Caco-2 (cell line): Measurements from ENCODE around the gene MAML1. TPM values are rescaled to one million over a fixed set of nuclear protein-coding genes. Genes with fewer than 3 reads are reported as not detected.

Source experiments
- BruUV-seq: library from RNA; stranded (reverse); fragments of 400-500 nt; replicated peaks from 2 replicates; lab custom pipeline; 2021; lab: Mats Ljungman, UMichigan
- CTCF ChIA-PET: fragments of 300-600 bp; sonication (Branson Sonifier 250); formaldehyde crosslinking; loops from one replicate; lab custom pipeline; 2022; ENCODE audit warnings: antibody characterized with exemption; lab: Charles Lee
- POLR2A ChIA-PET: fragments of 300-600 bp; sonication (Branson Sonifier 250); formaldehyde crosslinking; loops from one replicate; lab custom pipeline; 2022; ENCODE audit warnings: antibody characterized with exemption; lab: Charles Lee
- DNase-seq, 2 experiments: peaks; one replicate each; pipeline versions ENCODE4 v3.0.0 to v3.0.0-alpha.2; 2020 to 2022
- H3K27me3 ChIP-seq: replicated peaks from 2 replicates; pipeline ENCODE4 v1.6.0; 2011; ENCODE audit warnings: low read length; ENCODE audit not compliant: control insufficient read depth, insufficient read depth
- H3K36me3 ChIP-seq: 2 replicates; pipeline ENCODE4 v1.5.1; 2011; ENCODE audit warnings: low read length; ENCODE audit not compliant: control insufficient read depth, insufficient read depth
- H3K4me1 ChIP-seq: fragments of 250-450 bp; sonication (Bioruptor Pico); 2 replicates; pipeline ENCODE4 v1.5.1; 2020; ENCODE audit warnings: mild to moderate bottlenecking
- H3K4me3 ChIP-seq: 2 replicates; pipeline ENCODE4 v1.5.1; 2011; ENCODE audit warnings: low read depth, mild to moderate bottlenecking, control low read depth, low read length
- H3K9me3 ChIP-seq: fragments of 250-450 bp; sonication (Bioruptor Pico); 2 replicates; pipeline ENCODE4 v1.5.1; 2020; ENCODE audit warnings: mild to moderate bottlenecking, moderate library complexity
- H3K27ac Mint-ChIP-seq: one replicate; pipeline ENCODE4 v1.8.0; 2022; ENCODE audit warnings: mixed read lengths; ENCODE audit not compliant: unreplicated experiment
- H3K27me3 Mint-ChIP-seq: one replicate; pipeline ENCODE4 v1.8.0; 2022; ENCODE audit warnings: mixed read lengths; ENCODE audit not compliant: insufficient read depth, unreplicated experiment
- H3K36me3 Mint-ChIP-seq: one replicate; pipeline ENCODE4 v1.8.0; 2022; ENCODE audit warnings: mild to moderate bottlenecking, mixed read lengths; ENCODE audit not compliant: insufficient read depth, unreplicated experiment
- H3K4me1 Mint-ChIP-seq: one replicate; pipeline ENCODE4 v1.8.0; 2022; ENCODE audit warnings: low read depth, mixed read lengths; ENCODE audit not compliant: unreplicated experiment
- H3K4me3 Mint-ChIP-seq: one replicate; pipeline ENCODE4 v1.8.0; 2022; ENCODE audit warnings: mild to moderate bottlenecking, moderate library complexity, mixed read lengths; ENCODE audit not compliant: unreplicated experiment
- H3K9me3 Mint-ChIP-seq: one replicate; pipeline ENCODE4 v1.8.0; 2022; ENCODE audit warnings: mixed read lengths; ENCODE audit not compliant: unreplicated experiment
- intact Hi-C: fragments of 100-400 bp; cut with micrococcal nuclease; formaldehyde crosslinking; loops from one replicate; pipeline ENCODE4 v1.10.0; 2022; ENCODE audit not compliant: unreplicated experiment
- total RNA-seq: library from RNA; stranded (reverse); gene quantifications from 2 replicates; pipeline ENCODE4 v1.2.3, GENCODE V29; 2022
- TF ChIP-seq, protein P1 (sequence below), 2 experiments: fragments of 200-600 bp in 1 of 2; IDR thresholded peaks; 1 replicate in 1 of 2; 2 replicates in 1 of 2; pipeline versions ENCODE4 v1.5.1 to v1.8.0; 2011 to 2022; ENCODE audit warnings: antibody characterized with exemption in 1 of 2, control low read depth in 1 of 2, inconsistent platforms in 1 of 2, low read depth in 1 of 2, low read length in 1 of 2, mild to moderate bottlenecking in 1 of 2, moderate library complexity in 1 of 2; ENCODE audit not compliant: insufficient read depth in 1 of 2, severe bottlenecking in 1 of 2, unreplicated experiment in 1 of 2

The MAML1 gene
- total RNA-seq, 1 experiment from 2014 or later: 41.3 TPM

- TF ChIP-seq, protein P1, sequence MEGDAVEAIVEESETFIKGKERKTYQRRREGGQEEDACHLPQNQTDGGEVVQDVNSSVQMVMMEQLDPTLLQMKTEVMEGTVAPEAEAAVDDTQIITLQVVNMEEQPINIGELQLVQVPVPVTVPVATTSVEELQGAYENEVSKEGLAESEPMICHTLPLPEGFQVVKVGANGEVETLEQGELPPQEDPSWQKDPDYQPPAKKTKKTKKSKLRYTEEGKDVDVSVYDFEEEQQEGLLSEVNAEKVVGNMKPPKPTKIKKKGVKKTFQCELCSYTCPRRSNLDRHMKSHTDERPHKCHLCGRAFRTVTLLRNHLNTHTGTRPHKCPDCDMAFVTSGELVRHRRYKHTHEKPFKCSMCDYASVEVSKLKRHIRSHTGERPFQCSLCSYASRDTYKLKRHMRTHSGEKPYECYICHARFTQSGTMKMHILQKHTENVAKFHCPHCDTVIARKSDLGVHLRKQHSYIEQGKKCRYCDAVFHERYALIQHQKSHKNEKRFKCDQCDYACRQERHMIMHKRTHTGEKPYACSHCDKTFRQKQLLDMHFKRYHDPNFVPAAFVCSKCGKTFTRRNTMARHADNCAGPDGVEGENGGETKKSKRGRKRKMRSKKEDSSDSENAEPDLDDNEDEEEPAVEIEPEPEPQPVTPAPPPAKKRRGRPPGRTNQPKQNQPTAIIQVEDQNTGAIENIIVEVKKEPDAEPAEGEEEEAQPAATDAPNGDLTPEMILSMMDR (IDR thresholded peaks at IDR 0.05; ENCODE audit: insufficient read depth in 1 of 2, low read depth in 1 of 2, low read length in 1 of 2, severe bottlenecking in 1 of 2, unreplicated experiment in 1 of 2): no peak
- no peak for DNase-seq
- Mint-ChIP-seq H3K4me1 (no peaks in the 10 kb centered on the region), H3K27me3 (no peaks in the 10 kb centered on the region), H3K36me3 (peaks cover 53% of the 10 kb centered on the region), H3K4me3 (no peak overlapping the region), H3K27ac (no peak overlapping the region), H3K9me3 (no peaks in the 10 kb centered on the region)
- no TSS peak for BruUV-seq
- CTCF ChIA-PET: interaction anchor here (1.1 kb wide), 1 partner anchor 17 kb away, joined by 3 read pairs; no protein-coding TSS in a partner anchor
- Histone ChIP-seq H3K4me3 (no peak overlapping the region), H3K36me3 (no peaks in the 10 kb centered on the region; the same call in 1 of the 2 replicates), H3K27me3 (no peaks in the 10 kb centered on the region), H3K9me3 (no peaks in the 10 kb centered on the region), H3K4me1 (no peaks in the 10 kb centered on the region)
- POLR2A ChIA-PET: no interaction called here
- intact Hi-C loops: no loop called here
These were observed 47.7 kb downstream of the MAML1 start for GRCh38 chr5:179780362-179780761.

DNA sequence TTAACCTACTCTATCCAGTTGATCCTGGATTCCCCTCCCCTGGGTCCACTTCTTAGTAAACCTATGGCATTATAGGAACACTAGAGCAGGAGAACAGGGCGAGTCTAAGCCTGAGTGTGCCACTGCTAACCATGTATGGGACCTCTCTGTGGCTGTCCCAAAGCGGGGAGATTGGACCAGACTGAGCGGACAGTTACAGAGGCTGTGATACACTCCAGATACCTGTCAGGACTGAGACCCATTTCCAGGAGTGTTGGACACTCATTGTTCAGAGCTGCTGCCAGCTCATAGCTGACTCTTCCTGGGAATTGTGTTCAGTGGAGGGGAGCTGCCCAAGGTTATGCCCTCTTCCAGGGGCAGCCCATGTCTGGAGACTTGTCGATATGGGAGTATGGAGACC, 49.2 kb downstream of the MAML1 start:
- no peaks in the 10 kb centered on the region for H3K27me3 Mint-ChIP-seq
- Histone ChIP-seq H3K9me3 (no peaks in the 10 kb centered on the region), H3K36me3 (no peaks in the 10 kb centered on the region; the same call in 1 of the 2 replicates), H3K4me1 (no peaks in the 10 kb centered on the region), H3K27me3 (no peaks in the 10 kb centered on the region), H3K4me3 (no peak overlapping the region)
- ChIA-PET CTCF (interaction anchor here (1.1 kb wide), 1 partner anchor 18 kb away, joined by 3 read pairs; no protein-coding TSS in a partner anchor), POLR2A (no interaction called here)
- H3K9me3 Mint-ChIP-seq: no peaks in the 10 kb centered on the region
- H3K27ac Mint-ChIP-seq: no peak overlapping the region
- no peaks in the 10 kb centered on the region for H3K4me1 Mint-ChIP-seq
- no TSS peak for BruUV-seq
- TF ChIP-seq, protein P1 (IDR thresholded peaks at IDR 0.05; ENCODE audit: insufficient read depth in 1 of 2, low read depth in 1 of 2, low read length in 1 of 2, severe bottlenecking in 1 of 2, unreplicated experiment in 1 of 2): no peak
- peaks cover 47% of the 10 kb centered on the region for H3K36me3 Mint-ChIP-seq
- DNase-seq: no peak
- no peak overlapping the region for H3K4me3 Mint-ChIP-seq
- intact Hi-C loops: no loop called here

- DNase-seq: no peak
- Mint-ChIP-seq H3K4me3 (no peak overlapping the region), H3K36me3 (peaks cover 42% of the 10 kb centered on the region), H3K27me3 (no peaks in the 10 kb centered on the region), H3K4me1 (no peaks in the 10 kb centered on the region), H3K9me3 (no peaks in the 10 kb centered on the region), H3K27ac (no peak overlapping the region)
- intact Hi-C loops: no loop called here
- Histone ChIP-seq H3K4me1 (no peaks in the 10 kb centered on the region), H3K4me3 (no peak overlapping the region), H3K9me3 (no peaks in the 10 kb centered on the region), H3K36me3 (no peaks in the 10 kb centered on the region; the same call in 1 of the 2 replicates), H3K27me3 (no peaks in the 10 kb centered on the region)
- TF ChIP-seq, protein P1 (IDR thresholded peaks at IDR 0.05; ENCODE audit: insufficient read depth in 1 of 2, low read depth in 1 of 2, low read length in 1 of 2, severe bottlenecking in 1 of 2, unreplicated experiment in 1 of 2): no peak
- no TSS peak for BruUV-seq
- ChIA-PET CTCF (interaction anchor here (0.6 kb wide), 2 partner anchors 13 to 160 kb away, joined by 4 to 5 read pairs; no protein-coding TSS in a partner anchor), POLR2A (no interaction called here)
These were observed 50.5 kb downstream of the MAML1 start for GRCh38 chr5:179783128-179783527.
